Neural progenitor cell (in vitro differentiated cells): ENCODE data around the gene RASGRP1. TPM values are rescaled to one million over a fixed set of nuclear protein-coding genes. Genes with fewer than 3 reads are reported as not detected.

ENCODE experiments used
- DNase-seq: peaks from one replicate; pipeline ENCODE4 v3.0.0-alpha.2; 2016; ENCODE audit warnings: low spot score
- H2AFZ ChIP-seq: fragments of 200-600 bp; sonication (generic); replicated peaks from 2 replicates; pipeline ENCODE4 v1.6.1; 2016; ENCODE audit warnings: antibody characterized with exemption
- H3F3A ChIP-seq: fragments of 200-600 bp; sonication (generic); 2 replicates; pipeline ENCODE4 v1.6.1; 2016; ENCODE audit warnings: antibody characterized with exemption, low read depth
- H3K27ac ChIP-seq: fragments of 200-600 bp; sonication (generic); 2 replicates; pipeline ENCODE4 v1.5.1; 2016; ENCODE audit warnings: mild to moderate bottlenecking
- H3K27me3 ChIP-seq: fragments of 200-600 bp; sonication (generic); 2 replicates; pipeline ENCODE4 v1.6.1; 2016; ENCODE audit warnings: mild to moderate bottlenecking, moderate library complexity
- H3K36me3 ChIP-seq: fragments of 200-600 bp; sonication (generic); 2 replicates; pipeline ENCODE4 v1.5.1; 2016
- H3K4me1 ChIP-seq: fragments of 200-600 bp; sonication (generic); 2 replicates; pipeline ENCODE4 v1.6.1; 2016; ENCODE audit warnings: mixed run types
- H3K4me2 ChIP-seq: fragments of 200-600 bp; sonication (generic); 2 replicates; pipeline ENCODE4 v1.6.1; 2016
- H3K4me3 ChIP-seq: fragments of 200-600 bp; sonication (generic); 2 replicates; pipeline ENCODE4 v1.5.1; 2016
- H3K79me2 ChIP-seq: fragments of 200-600 bp; sonication (generic); 2 replicates; pipeline ENCODE4 v1.6.1; 2016; ENCODE audit warnings: low read depth
- H3K9ac ChIP-seq: fragments of 200-600 bp; sonication (generic); 2 replicates; pipeline ENCODE4 v1.6.1; 2016
- H3K9me3 ChIP-seq: fragments of 200-600 bp; sonication (generic); 2 replicates; pipeline ENCODE4 v1.5.1; 2016; ENCODE audit warnings: low read depth
- H4K20me1 ChIP-seq: fragments of 200-600 bp; sonication (generic); 2 replicates; pipeline ENCODE4 v1.6.1; 2016; ENCODE audit warnings: low read depth
- H3K27ac Mint-ChIP-seq: 3 replicates; pipeline ENCODE4 v1.8.0; 2021; ENCODE audit warnings: mixed read lengths
- H3K27me3 Mint-ChIP-seq: 2 replicates; pipeline ENCODE4 v1.8.0; 2022; ENCODE audit warnings: low read depth, mild to moderate bottlenecking, inconsistent platforms, moderate library complexity, mixed read lengths; ENCODE audit not compliant: insufficient read depth
- H3K36me3 Mint-ChIP-seq: 3 replicates; pipeline ENCODE4 v1.8.0; 2021; ENCODE audit warnings: mixed read lengths
- H3K4me1 Mint-ChIP-seq: 3 replicates; pipeline ENCODE4 v1.8.0; 2021; ENCODE audit warnings: mixed read lengths
- H3K4me3 Mint-ChIP-seq: 3 replicates; pipeline ENCODE4 v1.8.0; 2021; ENCODE audit warnings: mild to moderate bottlenecking, moderate library complexity, mixed read lengths
- H3K9me3 Mint-ChIP-seq: 3 replicates; pipeline ENCODE4 v1.8.0; 2020; ENCODE audit warnings: mixed read lengths
- EZH2 ChIP-seq: fragments of 200-600 bp; sonication (generic); IDR thresholded peaks from 2 replicates; pipeline ENCODE4 v1.6.1; 2017; ENCODE audit warnings: antibody characterized with exemption, mild to moderate bottlenecking, moderate library complexity
- EZH2phosphoT487 ChIP-seq: fragments of 200-600 bp; sonication (generic); IDR thresholded peaks from 2 replicates; pipeline ENCODE4 v1.6.1; 2017; ENCODE audit warnings: antibody characterized with exemption
- total RNA-seq: library from RNA; depleted of rRNA; stranded (reverse); fragments of >200 nt; gene quantifications from 2 replicates; pipeline ENCODE4 v1.2.3, GENCODE V29; 2015; ENCODE audit warnings: low replicate concordance
- TF ChIP-seq, protein P1 (sequence below): fragments of 200-600 bp; sonication (generic); IDR thresholded peaks from 2 replicates; pipeline ENCODE4 v1.5.1; 2017; ENCODE audit warnings: antibody characterized with exemption, mild to moderate bottlenecking

The RASGRP1 gene
- total RNA-seq, 1 donor from 2014 or later: 2.5 TPM

DNA sequence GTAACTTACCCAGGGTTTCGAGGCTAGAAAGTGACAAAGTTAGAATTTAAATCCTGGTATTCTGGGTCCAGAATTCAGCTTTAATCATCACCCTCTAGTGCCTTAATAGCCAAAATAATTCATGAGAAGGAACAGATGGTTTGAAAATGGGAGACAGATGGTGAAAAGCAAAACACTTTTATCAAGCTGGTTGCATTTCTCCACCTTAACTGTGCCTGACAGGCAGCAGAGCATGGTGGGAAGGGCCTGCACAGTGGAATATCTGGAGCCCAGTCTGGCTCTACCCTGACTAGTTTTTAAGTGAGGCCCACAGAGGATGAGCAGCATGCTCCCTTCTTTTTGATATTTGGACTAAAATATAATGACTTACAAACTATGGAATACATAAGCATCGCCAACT lies 35.6 kb upstream of the RASGRP1 start:
- Mint-ChIP-seq H3K27me3 (peaks cover 10% of the 10 kb centered on the region), H3K4me1 (peaks cover 7% of the 10 kb centered on the region), H3K9me3 (peaks cover 3% of the 10 kb centered on the region), H3K36me3 (no peaks in the 10 kb centered on the region), H3K27ac (no peak overlapping the region), H3K4me3 (no peak overlapping the region)
- H4K20me1 ChIP-seq: no peaks in the 10 kb centered on the region
- H3K9ac ChIP-seq: no peak overlapping the region
- no peak overlapping the region for H3K4me2 ChIP-seq
- no peak overlapping the region for H2AFZ ChIP-seq
- no peak overlapping the region for H3K4me3 ChIP-seq
- no peaks in the 10 kb centered on the region for H3K4me1 ChIP-seq
- no peak overlapping the region for H3K27ac ChIP-seq
- no peaks in the 10 kb centered on the region for H3K9me3 ChIP-seq
- H3K27me3 ChIP-seq: no peaks in the 10 kb centered on the region
- no peaks in the 10 kb centered on the region for H3K79me2 ChIP-seq
- no peaks in the 10 kb centered on the region for H3K36me3 ChIP-seq
- TF ChIP-seq EZH2phosphoT487 (no peak), EZH2 (no peak)
- TF ChIP-seq, protein P1, sequence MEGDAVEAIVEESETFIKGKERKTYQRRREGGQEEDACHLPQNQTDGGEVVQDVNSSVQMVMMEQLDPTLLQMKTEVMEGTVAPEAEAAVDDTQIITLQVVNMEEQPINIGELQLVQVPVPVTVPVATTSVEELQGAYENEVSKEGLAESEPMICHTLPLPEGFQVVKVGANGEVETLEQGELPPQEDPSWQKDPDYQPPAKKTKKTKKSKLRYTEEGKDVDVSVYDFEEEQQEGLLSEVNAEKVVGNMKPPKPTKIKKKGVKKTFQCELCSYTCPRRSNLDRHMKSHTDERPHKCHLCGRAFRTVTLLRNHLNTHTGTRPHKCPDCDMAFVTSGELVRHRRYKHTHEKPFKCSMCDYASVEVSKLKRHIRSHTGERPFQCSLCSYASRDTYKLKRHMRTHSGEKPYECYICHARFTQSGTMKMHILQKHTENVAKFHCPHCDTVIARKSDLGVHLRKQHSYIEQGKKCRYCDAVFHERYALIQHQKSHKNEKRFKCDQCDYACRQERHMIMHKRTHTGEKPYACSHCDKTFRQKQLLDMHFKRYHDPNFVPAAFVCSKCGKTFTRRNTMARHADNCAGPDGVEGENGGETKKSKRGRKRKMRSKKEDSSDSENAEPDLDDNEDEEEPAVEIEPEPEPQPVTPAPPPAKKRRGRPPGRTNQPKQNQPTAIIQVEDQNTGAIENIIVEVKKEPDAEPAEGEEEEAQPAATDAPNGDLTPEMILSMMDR: no peak
- H3F3A ChIP-seq: no peaks in the 10 kb centered on the region
- DNase-seq: no peak

DNA sequence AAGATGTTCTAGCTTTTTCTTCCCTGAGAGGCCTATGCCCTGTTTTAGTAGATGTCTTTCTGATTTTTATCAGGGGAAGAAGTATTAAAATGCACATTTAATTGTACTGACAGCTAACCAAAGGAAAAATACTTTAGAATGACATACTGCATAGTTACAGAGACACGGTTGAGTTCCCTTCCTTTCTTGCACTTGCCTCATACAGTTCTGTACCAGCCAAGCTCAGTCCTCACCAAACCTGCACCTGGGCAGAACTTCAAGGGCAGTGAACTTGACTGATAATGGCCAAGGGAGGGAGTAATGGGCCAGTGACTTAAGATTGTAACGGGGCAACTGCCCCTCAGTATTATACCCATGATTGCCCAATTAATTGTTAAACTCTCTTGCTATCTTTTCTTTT lies 34.1 kb upstream of the RASGRP1 start:
- Mint-ChIP-seq H3K4me3 (no peak overlapping the region), H3K27me3 (peaks cover 4% of the 10 kb centered on the region), H3K9me3 (peaks cover 3% of the 10 kb centered on the region), H3K4me1 (peaks cover 7% of the 10 kb centered on the region), H3K36me3 (no peaks in the 10 kb centered on the region), H3K27ac (no peak overlapping the region)
- TF ChIP-seq, protein P1: no peak
- TF ChIP-seq EZH2: no peak
- DNase-seq: no peak
- no peak overlapping the region for H3K27ac ChIP-seq
- H3K79me2 ChIP-seq: no peaks in the 10 kb centered on the region
- H4K20me1 ChIP-seq: no peaks in the 10 kb centered on the region
- H3K4me2 ChIP-seq: no peak overlapping the region
- no peaks in the 10 kb centered on the region for H3F3A ChIP-seq
- H3K4me1 ChIP-seq: no peaks in the 10 kb centered on the region
- no peaks in the 10 kb centered on the region for H3K36me3 ChIP-seq
- no peaks in the 10 kb centered on the region for H3K27me3 ChIP-seq
- no peak overlapping the region for H3K4me3 ChIP-seq
- no peaks in the 10 kb centered on the region for H3K9me3 ChIP-seq
- no peak overlapping the region for H2AFZ ChIP-seq
- no peak overlapping the region for H3K9ac ChIP-seq

DNA sequence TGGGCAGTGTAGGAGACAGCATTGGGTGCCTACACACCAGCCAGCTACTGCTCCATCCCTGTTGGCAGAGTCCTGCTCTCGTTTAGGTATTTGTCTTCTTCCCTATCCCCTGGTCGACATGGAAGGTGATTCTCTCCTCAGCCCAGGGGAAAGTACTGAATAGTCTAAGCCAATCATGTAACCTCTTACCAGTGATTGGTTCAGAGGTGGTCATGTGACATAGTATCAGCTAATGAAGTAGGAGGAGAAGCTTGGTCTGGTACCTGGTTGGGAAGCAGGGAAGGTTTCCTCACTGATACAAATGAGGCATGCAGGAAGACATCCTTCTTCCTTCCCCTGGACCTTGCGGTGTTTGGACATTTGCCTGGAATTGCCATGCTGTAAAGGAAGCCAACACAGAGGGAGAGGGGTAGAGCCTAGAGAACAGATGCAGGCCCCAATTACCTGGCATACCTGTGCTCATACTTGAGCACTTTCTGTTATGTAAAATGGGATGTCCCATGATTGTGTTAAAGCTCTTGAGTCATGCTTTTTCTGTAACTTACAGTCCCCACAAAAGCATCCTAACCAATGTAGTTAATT lies 32.7 kb upstream of the RASGRP1 start:
- Histone ChIP-seq H3K4me1 (no peaks in the 10 kb centered on the region), H3K36me3 (no peaks in the 10 kb centered on the region), H3F3A (no peaks in the 10 kb centered on the region), H3K9me3 (no peaks in the 10 kb centered on the region), H3K79me2 (no peaks in the 10 kb centered on the region), H3K27me3 (no peaks in the 10 kb centered on the region), H3K4me2 (no peak overlapping the region), H3K27ac (no peak overlapping the region), H3K4me3 (no peak overlapping the region), H4K20me1 (no peaks in the 10 kb centered on the region), H3K9ac (no peak overlapping the region), H2AFZ (no peak overlapping the region)
- DNase-seq: no peak
- H3K36me3 Mint-ChIP-seq: no peaks in the 10 kb centered on the region
- no peak for TF ChIP-seq EZH2phosphoT487
- no peak for TF ChIP-seq EZH2
- TF ChIP-seq, protein P1: no peak
- no peak overlapping the region for H3K27ac Mint-ChIP-seq
- peaks cover 3% of the 10 kb centered on the region for H3K9me3 Mint-ChIP-seq
- no peaks in the 10 kb centered on the region for H3K4me1 Mint-ChIP-seq
- peaks cover 2% of the 10 kb centered on the region for H3K27me3 Mint-ChIP-seq
- no peak overlapping the region for H3K4me3 Mint-ChIP-seq
